NCI-H1105 treated with DMSO at 0.1 percent for 48 hours (cell line): ENCODE results near the gene AMIGO1.

Source experiments
- DNase-seq: peaks from one replicate; lab custom pipeline; 2025; lab: John Stamatoyannopoulos, UW

AMIGO1 gene

DNA sequence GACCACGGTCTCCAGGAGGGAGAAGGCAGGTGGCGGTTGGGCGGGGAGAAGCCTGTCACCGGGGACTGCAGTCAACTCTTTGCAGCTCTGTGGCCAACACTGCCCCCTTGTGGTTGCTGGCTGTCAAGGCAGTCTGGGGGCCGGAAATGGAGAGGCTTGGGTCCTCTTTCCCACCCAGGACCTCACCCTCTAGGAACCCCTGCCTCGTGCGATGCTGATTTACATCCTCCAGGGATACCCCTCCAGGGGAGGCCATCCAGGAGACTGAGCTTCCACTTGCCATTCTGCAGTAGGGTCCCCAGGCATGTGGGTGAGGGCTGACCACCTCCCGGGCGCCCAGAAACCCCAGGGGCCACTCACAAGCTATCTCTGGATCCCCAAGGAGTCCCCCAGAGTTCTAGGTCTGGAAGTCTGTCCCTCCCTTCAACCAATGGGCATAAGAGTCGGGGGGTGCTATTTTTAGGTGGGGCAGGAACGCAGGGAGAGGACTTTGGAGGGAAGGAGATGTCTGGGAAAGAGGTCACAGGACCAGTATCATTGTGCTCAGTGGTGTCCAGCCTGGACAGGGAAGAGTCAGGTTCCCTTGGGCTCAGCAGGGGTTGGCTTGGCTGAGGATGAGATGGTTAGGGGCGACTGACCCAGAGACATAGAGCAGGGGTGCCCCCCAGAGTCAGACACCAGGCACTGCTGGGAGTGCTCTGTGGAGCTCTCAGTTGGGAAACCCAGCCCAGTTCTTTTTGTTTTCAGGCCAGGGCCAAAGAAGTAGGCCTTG lies 23.0 kb upstream of the AMIGO1 start:
- DNase-seq, result peak; percentile 68

DNA sequence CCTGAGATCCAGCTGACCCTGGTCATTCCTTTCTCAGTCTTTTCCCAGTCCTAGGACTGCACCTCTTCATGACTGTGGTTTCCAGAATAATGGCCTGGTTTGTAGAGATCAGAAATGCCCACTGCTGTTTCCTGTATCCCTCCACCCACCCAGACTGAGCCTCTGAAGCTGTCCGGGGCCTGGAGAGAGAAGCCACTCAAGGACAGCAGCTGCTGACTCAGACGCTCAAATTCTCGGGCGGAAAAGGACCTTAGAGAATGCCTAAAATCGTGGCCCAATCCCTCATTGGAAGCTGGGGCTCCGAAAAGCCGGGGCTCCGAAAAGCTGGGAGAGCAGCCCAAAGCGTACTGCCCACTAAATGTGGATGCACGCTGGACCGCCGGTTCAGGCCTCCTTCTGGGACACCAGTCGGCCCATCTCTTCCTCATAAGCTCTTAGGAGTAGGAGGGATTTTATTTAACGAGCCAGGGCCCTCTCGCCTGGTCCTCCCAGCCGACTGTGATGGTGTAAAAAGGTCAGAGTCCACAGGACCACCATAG lies 22.4 kb upstream of the AMIGO1 start:
- no peak for DNase-seq

DNA sequence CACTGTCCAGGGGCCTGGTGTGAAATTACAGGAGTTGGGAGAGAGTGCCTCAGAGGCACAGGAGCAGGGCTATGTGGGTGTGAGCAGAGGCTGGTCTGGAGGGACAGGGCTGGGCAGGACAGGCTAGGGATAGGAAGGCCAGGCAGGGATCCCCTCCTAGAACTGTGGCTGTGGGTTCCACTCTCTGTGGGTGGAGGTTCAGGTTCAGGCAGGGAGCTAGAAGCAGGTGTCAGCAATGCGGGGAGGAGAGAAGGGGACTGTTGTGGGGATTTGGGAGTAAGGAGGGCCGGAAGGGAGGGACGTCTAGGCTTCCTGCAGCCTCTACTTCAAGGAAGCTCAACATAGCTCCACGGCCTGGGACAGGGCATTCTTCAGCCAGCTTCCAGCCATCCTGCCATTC lies 21.9 kb upstream of the AMIGO1 start:
- no peak for DNase-seq

DNA sequence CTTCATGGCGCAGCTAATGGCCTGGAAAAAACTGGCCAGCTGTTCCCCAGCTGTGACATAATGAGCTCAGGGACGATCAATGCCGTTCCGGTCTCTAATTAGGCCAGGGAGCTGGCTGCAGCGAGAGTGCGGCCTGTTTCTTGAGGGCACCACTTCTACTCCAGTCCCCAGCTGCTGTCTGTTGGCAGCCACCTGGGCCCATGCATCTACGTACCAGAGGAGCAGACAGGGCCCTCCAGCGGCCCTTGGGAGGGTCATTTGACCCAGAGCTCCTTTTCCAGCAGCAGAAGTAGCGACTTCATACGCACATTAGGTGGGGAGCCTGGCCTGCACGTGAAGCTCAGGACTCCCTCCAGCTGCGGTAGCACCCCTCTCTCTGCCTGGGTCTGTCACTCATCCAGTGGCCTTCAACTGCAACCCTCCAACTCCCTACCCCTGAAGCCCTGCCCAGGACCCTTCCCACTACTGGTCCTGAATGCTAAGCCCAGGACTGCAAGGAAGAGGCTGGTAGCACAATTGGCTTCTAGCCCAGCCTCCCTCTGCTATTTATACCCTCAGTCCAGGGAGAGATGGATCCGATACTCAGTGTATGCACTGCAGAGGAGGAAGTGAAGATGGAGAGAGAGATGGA lies 21.0 kb upstream of the AMIGO1 start:
- DNase-seq, result peak; percentile 68

DNA sequence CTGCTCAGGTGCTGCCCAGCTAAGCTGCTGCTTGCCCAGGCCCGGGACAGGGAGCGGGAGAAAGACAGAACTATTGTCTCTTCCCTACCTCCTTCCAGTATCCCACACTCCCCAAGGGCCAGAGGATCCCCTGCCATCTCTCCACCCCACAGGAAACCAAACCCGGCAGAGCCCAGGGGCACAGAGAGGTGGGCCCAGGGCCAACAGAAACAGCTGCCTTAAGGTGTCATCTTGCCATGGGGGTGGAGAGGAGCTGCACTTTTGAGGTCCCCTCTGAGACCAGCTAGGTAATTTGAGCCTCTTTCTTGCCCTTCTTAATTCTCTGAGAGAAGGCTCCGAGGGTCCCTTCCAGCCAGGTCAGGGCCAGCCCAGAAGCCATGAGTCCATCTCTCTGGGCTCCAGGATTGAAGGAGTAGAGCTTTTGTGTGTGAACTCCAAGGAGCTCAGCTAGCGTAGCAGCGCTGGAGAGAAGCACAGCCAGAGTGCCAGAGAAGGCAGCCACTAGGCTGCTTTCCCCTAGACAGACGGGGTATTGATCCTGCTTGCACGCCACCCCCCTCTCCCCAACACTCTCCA lies 20.4 kb upstream of the AMIGO1 start:
- peak; percentile 44 for DNase-seq

DNA sequence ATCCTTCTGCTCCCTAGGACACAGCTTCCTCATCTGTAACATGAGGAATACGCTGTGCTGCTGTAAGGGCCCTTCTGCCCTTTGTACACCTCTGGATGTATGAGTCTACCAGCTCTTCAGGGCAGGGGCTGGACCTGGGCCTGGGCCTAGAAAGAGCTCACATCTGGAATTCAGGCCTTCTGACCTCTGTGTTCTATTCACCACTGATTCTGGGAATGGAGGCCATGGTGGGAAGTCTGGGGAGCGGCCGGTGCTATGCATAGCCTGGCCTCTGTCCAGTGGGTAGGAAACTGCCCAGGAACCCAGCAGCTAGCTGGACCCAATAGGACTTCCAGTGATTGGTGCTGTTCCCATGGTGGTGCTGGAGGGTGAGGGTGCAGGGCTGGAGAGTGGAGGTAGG lies 19.2 kb upstream of the AMIGO1 start:
- DNase-seq, result no peak

DNA sequence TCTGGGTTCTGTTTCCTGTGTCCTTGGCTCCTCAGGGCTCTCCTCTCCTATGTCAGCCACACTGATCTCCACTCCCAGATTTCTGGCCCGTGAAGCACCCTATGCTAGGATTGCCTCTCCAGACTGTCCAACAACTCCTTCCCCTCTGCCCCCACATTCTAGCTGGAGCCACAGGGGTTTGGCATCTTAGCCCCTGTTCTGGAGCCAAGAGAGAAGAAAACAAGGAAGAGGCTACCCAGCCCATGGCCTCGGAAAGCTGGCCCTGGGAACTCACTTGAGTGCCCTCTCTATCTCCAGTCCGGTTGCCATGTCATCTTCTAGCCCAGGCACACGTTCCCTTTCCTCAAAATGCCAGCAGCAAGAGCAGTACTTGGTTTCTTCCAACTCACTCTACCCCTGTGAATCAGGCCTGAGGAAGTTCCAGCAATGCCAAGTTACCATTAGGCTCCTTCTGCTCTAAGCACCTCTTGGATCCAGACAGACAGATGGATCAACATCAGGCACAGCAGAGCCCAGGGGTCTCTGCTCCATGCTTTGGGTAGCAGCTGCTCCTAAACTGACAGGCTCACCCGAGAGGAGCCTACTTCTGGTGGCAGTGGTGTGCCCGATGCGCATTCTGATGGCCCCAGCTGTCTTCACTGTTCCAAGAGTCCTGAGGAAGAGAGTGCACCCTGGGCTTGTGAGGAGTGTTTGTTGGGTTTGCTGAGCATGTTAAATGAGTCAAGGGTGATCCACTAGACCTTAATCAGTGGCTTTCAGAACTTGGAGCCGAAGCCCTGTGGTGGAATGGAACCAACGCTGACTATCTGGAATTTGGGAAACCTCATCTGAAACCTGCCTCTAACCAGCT lies 18.5 kb upstream of the AMIGO1 start:
- no peak for DNase-seq

DNA sequence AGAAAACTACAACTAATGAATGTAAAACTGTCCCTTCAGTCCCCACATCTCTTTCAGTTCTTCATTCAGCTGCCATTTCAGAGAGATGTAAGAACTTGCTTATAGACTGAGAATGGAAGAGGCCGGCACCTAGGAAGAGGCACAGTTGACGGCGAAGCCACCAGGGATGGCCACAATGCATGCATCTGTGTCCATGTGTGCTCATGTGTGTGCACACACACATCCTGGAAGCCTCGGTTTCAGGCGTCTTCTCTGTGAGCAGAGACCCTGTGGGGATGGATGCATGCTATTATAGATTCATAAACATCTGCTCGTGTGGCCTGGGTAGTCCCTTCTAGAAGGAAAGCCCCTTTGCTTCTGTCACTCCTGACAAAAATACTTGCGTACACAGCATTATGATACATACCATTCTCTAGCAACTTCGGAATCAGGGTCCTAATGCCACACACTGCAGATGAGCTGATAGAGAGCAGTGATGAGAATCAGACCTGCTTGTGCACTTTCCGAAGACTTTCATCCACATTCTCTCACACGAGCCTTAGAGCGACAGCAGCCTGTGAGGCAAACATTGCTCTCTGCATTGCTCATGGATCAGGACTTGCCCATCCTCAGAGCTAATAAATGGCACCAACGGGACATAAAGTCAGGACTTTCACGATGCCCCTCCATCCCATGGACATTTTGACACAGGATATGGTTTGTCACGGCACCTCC lies 17.7 kb upstream of the AMIGO1 start:
- no peak for DNase-seq

- no peak for DNase-seq
Observed at GRCh38 chr1:109523706-109524105, 14.2 kb upstream of the AMIGO1 start.

GRCh38 chr1:109522026-109522425 lies 12.5 kb upstream of the AMIGO1 start:
- no peak for DNase-seq

GRCh38 chr1:109521002-109521951 lies 11.8 kb upstream of the AMIGO1 start:
- no peak for DNase-seq

DNA sequence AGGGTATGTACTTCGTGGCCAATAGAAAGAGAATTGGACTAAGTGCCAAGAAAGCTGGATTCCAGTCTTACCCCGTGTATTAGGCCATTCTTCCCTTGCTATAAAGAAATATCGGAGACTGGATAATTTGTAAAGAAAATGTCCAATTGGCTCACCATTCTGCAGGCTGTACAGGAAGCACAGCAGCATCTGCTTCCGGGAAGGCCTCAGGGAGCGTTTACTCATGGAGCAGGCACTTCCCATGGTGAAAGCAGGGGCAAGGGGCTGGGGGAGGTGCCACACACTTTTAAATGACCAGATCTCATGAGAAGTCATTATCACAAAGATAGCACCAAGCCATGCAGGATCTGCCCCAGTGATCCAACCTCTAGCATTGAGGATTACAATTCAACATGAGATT lies 7.8 kb upstream of the AMIGO1 start:
- no peak for DNase-seq

- no peak for DNase-seq
Observed at GRCh38 chr1:109516872-109517271, 7.3 kb upstream of the AMIGO1 start.

GRCh38 chr1:109514846-109515245 lies 5.3 kb upstream of the AMIGO1 start:
- no peak for DNase-seq

DNA sequence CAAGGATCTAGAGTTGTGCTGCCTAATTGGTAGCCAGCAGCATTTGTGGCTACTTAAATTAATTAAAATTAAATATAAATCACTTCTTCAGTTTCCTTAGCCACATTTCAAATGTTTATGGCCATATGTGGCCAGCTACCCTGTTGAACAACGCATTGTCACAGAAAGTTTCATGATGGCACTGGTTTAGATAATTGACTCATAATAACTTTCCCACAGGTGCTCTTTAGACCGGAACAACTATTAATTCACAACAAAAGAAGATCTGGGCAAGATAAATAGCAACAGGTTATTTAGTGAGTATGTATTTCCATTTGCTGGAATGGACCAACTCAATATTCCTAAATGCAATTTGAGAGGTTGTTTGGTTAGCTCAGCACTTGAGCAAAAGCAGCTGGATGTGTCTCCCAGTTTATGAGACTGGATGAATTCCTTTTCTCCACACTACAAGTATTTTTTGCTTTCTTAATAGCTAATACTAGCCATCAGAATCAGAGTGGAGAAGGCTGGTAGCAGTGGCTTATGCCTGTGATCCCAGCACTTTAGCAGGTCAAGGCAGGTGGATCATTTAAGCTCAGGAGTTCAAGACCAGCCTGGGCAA lies 3.7 kb upstream of the AMIGO1 start:
- DNase-seq, result peak; percentile 67

DNA sequence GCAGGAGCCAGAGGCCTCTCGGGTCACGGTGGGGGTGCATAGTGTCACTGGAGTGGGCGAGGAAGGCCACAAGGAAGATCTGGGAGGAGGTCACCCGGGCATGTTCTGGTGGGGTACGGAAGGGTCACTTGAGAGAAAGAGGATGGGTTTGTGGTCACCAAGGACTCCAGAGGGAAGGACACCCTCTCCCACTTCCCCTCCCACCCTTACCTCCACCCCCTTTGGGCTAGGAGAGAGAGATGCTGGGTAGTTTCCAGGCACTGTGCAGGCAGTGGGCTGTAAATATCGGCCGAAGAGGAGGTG lies 703 bp downstream of the AMIGO1 start:
- no peak for DNase-seq

DNA sequence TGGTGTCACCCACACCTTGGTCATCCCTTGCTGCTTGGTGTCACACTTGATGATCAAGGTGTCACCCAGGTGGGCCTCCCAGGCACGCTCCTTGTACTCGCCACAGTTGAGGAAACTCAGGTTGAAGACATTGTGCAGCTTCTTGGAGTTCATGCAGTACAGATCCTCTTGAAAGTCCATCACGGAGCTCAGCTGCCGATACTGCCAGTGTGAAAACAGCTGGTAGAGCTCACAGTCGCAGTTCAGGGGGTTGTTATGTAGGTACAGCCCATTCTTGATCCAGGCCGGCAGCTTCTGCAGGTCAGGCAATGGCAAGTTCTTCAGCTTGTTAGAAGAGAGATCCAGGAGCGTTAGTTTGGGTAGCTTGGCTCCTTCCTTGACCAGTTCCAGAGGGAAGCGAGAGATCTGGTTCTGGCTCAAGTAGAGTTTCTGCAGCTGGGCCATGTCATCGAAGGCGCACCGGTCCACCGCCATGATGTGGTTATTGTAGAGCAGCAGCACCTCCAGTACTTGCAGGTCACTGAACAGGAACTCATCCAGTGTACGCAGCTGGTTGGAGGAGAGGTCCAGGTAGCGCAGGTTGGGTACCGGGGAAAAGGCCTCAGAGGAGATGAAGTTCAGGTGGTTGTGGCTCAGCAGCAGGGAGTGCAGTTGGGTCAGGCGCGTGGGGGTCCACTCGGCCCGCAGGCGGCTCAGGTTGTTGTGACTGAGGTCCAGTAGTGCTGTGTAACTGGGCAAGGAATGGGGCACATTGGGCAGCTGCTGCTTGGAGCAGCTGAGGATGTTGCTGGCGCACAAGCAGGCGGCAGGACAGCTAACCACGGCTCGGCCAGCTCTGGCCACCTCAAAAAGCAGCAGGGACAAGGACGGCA lies 1.3 kb downstream of the AMIGO1 start:
- DNase-seq, result no peak

GRCh38 chr1:109504974-109505373 lies 4.6 kb downstream of the AMIGO1 start:
- no peak for DNase-seq

GRCh38 chr1:109503935-109504334 lies 5.6 kb downstream of the AMIGO1 start:
- DNase-seq, result no peak
